Activated T-cell treated with anti-CD3 and anti-CD28 coated beads, Interleukin-2, amount 50 U/mL, for 1 hour (primary cell): ENCODE data around the gene ZNF740.
"Not testable (repeated sequence)": the region's sequence is repeated elsewhere in the genome, so short reads cannot be mapped to it uniquely, and the experiment has no call there.

Experiments used
- DNase-seq: peaks from one replicate; pipeline ENCODE4 v3.0.0-alpha.2; 2020

ZNF740 gene

GRCh38 chr12:53180220-53180930, at the start of gene ZNF740, which contains the start of gene CSAD:
Gene ZNF740, plus strand, starts transcription at chr12:53180722. Its CDS starts 1,262 bp downstream, at chr12:53181984.
Gene CSAD, minus strand, starts transcription at chr12:53180925. Its CDS starts 7,455 bp downstream, at chr12:53173470.
- peak; percentile 95 for DNase-seq

GRCh38 chr12:53131844-53132243, 48.7 kb upstream of the ZNF740 start:
- DNase-seq: no peak

- DNase-seq: no peak
Measured at GRCh38 chr12:53133722-53134121, 46.8 kb upstream of the ZNF740 start.

- no peak for DNase-seq
Measured at GRCh38 chr12:53143355-53143754, 37.2 kb upstream of the ZNF740 start.

GRCh38 chr12:53145383-53146260, 34.9 kb upstream of the ZNF740 start:
- DNase-seq: no peak

- no peak for DNase-seq
Measured at GRCh38 chr12:53147181-53147580, 33.3 kb upstream of the ZNF740 start.

GRCh38 chr12:53147653-53148052, 32.9 kb upstream of the ZNF740 start:
- no peak for DNase-seq

GRCh38 chr12:53151039-53151438, 29.5 kb upstream of the ZNF740 start:
- no peak for DNase-seq

GRCh38 chr12:53152390-53152789, 28.1 kb upstream of the ZNF740 start:
- no peak for DNase-seq

GRCh38 chr12:53159195-53159839, 21.2 kb upstream of the ZNF740 start:
- peak; percentile 90 for DNase-seq

- no peak for DNase-seq
Measured at GRCh38 chr12:53160000-53160399, 20.5 kb upstream of the ZNF740 start.

GRCh38 chr12:53160673-53161072, 19.8 kb upstream of the ZNF740 start:
- no peak for DNase-seq

- no peak for DNase-seq
Measured at GRCh38 chr12:53161119-53161911, 19.2 kb upstream of the ZNF740 start.

GRCh38 chr12:53163008-53163407, 17.5 kb upstream of the ZNF740 start:
- not testable (repeated sequence) for DNase-seq

- DNase-seq: no peak
Measured at GRCh38 chr12:53166837-53167236, 13.7 kb upstream of the ZNF740 start.

GRCh38 chr12:53169644-53170043, 10.9 kb upstream of the ZNF740 start:
- peak; percentile 4 for DNase-seq

- no peak for DNase-seq
Measured at GRCh38 chr12:53170215-53170614, 10.3 kb upstream of the ZNF740 start.

- peak; percentile 5 for DNase-seq
Measured at GRCh38 chr12:53170876-53171724, 9.4 kb upstream of the ZNF740 start.

- DNase-seq: no peak
Measured at GRCh38 chr12:53171725-53172329, 8.7 kb upstream of the ZNF740 start.

GRCh38 chr12:53172352-53172751, 8.2 kb upstream of the ZNF740 start:
- DNase-seq: peak; percentile 11

- peak; percentile 16 for DNase-seq
Measured at GRCh38 chr12:53173085-53173715, 7.3 kb upstream of the ZNF740 start.
